SK-N-SH treated with all-trans-retinoic acid at 6 μM for 48 hours (cell line): ENCODE data around the gene ZBTB16.
"Not testable (repeated sequence)": the region's sequence is repeated elsewhere in the genome, so short reads cannot be mapped to it uniquely, and the experiment has no call there.

Experiments
- ATAC-seq: fragments of 200-7000 bp; cut with Tn5 transposase; 3 replicates; pipeline ENCODE4 v1.9.1; 2020; ENCODE audit warnings: mild to moderate bottlenecking, moderate library complexity
- ARNTL ChIP-seq: fragments of 450-650 bp; formaldehyde crosslinking; IDR thresholded peaks from 2 replicates; pipeline ENCODE4 v1.5.0; 2020; ENCODE audit warnings: low read depth, mild to moderate bottlenecking, moderate library complexity, borderline replicate concordance
- BACH2 ChIP-seq: fragments of 250-450 bp; sonication (Bioruptor Pico); IDR thresholded peaks from 2 replicates; pipeline ENCODE4 v1.9.0; 2021; ENCODE audit warnings: mild to moderate bottlenecking, borderline replicate concordance
- ESRRG ChIP-seq: fragments of 250-450 bp; sonication (Bioruptor Pico); IDR thresholded peaks from 2 replicates; pipeline ENCODE4 v1.6.1; 2021; ENCODE audit warnings: mild to moderate bottlenecking
- GLIS3 ChIP-seq: fragments of 250-450 bp; sonication (Bioruptor Pico); IDR thresholded peaks from 2 replicates; pipeline ENCODE4 v1.5.0; 2020; ENCODE audit warnings: mild to moderate bottlenecking, moderate library complexity
- ISL1 ChIP-seq: fragments of 250-450 bp; sonication (Bioruptor Pico); IDR thresholded peaks from 2 replicates; pipeline ENCODE4 v2.1.2; 2022; ENCODE audit warnings: mild to moderate bottlenecking, moderate library complexity
- OSR1 ChIP-seq: fragments of 250-450 bp; sonication (Bioruptor Pico); IDR thresholded peaks from 2 replicates; pipeline ENCODE4 v1.8.0; 2022; ENCODE audit warnings: moderate library complexity, mild to moderate bottlenecking, inconsistent platforms
- PPARA ChIP-seq: fragments of 250-450 bp; sonication (Bioruptor Pico); IDR thresholded peaks from 2 replicates; pipeline ENCODE4 v1.5.0; 2020; ENCODE audit warnings: mild to moderate bottlenecking, borderline replicate concordance
- RARB ChIP-seq: fragments of 250-450 bp; sonication (Bioruptor Pico); IDR thresholded peaks from 2 replicates; pipeline ENCODE4 v1.8.0; 2021; ENCODE audit warnings: mild to moderate bottlenecking, moderate library complexity
- SNAI2 ChIP-seq: fragments of 250-450 bp; sonication (Bioruptor Pico); IDR thresholded peaks from 2 replicates; pipeline ENCODE4 v1.5.0; 2020; ENCODE audit warnings: mild to moderate bottlenecking, moderate library complexity
- TCF4 ChIP-seq: fragments of 250-450 bp; sonication (Bioruptor Pico); IDR thresholded peaks from 2 replicates; pipeline ENCODE4 v1.8.0; 2021; ENCODE audit warnings: mild to moderate bottlenecking, moderate library complexity, borderline replicate concordance
- TOX ChIP-seq: fragments of 250-450 bp; sonication (Bioruptor Pico); IDR thresholded peaks from 2 replicates; pipeline ENCODE4 v1.8.0; 2021; ENCODE audit warnings: mild to moderate bottlenecking, moderate library complexity, borderline replicate concordance
- ZC3H10 ChIP-seq: fragments of 250-450 bp; sonication (Bioruptor Pico); IDR thresholded peaks from 2 replicates; pipeline ENCODE4 v1.5.1; 2021; ENCODE audit warnings: mild to moderate bottlenecking, moderate library complexity
- ZFP3 ChIP-seq: fragments of 250-450 bp; sonication (Bioruptor Pico); IDR thresholded peaks from 2 replicates; pipeline ENCODE4 v1.5.0; 2020; ENCODE audit warnings: mild to moderate bottlenecking, moderate library complexity
- ZFP30 ChIP-seq: fragments of 450-650 bp; formaldehyde crosslinking; IDR thresholded peaks from 2 replicates; pipeline ENCODE4 v1.5.0; 2022; ENCODE audit warnings: mild to moderate bottlenecking, moderate library complexity
- ZNF565 ChIP-seq: fragments of 450-650 bp; formaldehyde crosslinking; conservative IDR thresholded peaks from 2 replicates; pipeline ENCODE4 v1.5.0; 2020; ENCODE audit warnings: low read depth, mild to moderate bottlenecking, moderate library complexity
- ZNF70 ChIP-seq: fragments of 450-650 bp; formaldehyde crosslinking; IDR thresholded peaks from 2 replicates; pipeline ENCODE4 v1.5.0; 2020; ENCODE audit warnings: mild to moderate bottlenecking, moderate library complexity
- ZNF8 ChIP-seq: fragments of 450-650 bp; formaldehyde crosslinking; IDR thresholded peaks from 2 replicates; pipeline ENCODE4 v1.5.0; 2020; ENCODE audit warnings: mild to moderate bottlenecking, moderate library complexity
- TF ChIP-seq, protein P1 (sequence below): fragments of 250-450 bp; sonication (Bioruptor Pico); IDR thresholded peaks from 2 replicates; pipeline ENCODE4 v1.8.0; 2020; ENCODE audit warnings: mild to moderate bottlenecking, moderate library complexity, borderline replicate concordance
- TF ChIP-seq, protein P2 (sequence below): fragments of 250-450 bp; sonication (Bioruptor Pico); IDR thresholded peaks from 2 replicates; pipeline ENCODE4 v1.5.1; 2020; ENCODE audit warnings: low read depth, mild to moderate bottlenecking, moderate library complexity
- TF ChIP-seq, protein P3 (sequence below): fragments of 250-450 bp; sonication (Bioruptor Pico); IDR thresholded peaks from 2 replicates; pipeline ENCODE4 v1.8.0; 2021; ENCODE audit warnings: low read depth, mild to moderate bottlenecking, moderate library complexity, borderline replicate concordance
- TF ChIP-seq, protein P4 (sequence below): fragments of 250-450 bp; sonication (Bioruptor Pico); IDR thresholded peaks from 2 replicates; pipeline ENCODE4 v1.5.0; 2020; ENCODE audit warnings: mild to moderate bottlenecking, moderate library complexity
- TF ChIP-seq, protein P5 (sequence below): fragments of 250-450 bp; sonication (Bioruptor Pico); IDR thresholded peaks from 2 replicates; pipeline ENCODE4 v1.5.1; 2021; ENCODE audit warnings: mild to moderate bottlenecking, moderate library complexity

The ZBTB16 gene

DNA sequence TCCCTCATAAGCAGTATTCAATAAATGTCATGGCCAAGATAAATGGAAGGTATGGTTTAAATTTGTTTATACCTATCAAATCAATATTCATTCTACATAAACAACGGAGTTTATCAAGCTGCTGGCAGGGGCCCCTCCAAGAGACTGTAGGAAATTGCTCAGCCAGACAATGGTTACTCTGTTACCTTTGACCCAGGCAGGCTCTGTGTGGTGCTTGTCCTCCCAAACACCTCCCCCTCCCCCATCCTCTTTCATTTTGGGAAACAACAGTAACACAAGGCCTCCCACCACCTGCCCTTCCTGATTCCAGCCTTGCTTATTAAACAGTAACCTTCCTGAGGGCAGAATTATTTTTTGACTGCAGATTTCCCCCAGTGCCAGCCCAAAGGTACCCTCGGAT, 10.5 kb upstream of the ZBTB16 start:
- no peak for ATAC-seq
- TF ChIP-seq ISL1 = no peak
- no peak for TF ChIP-seq OSR1
- TF ChIP-seq ARNTL = no peak
- no peak for TF ChIP-seq ZNF70 (CRISPR knock-in tag)
- no peak for TF ChIP-seq ZNF8 (CRISPR knock-in tag)
- TF ChIP-seq SNAI2 (CRISPR knock-in tag) = no peak
- TF ChIP-seq, protein P1, sequence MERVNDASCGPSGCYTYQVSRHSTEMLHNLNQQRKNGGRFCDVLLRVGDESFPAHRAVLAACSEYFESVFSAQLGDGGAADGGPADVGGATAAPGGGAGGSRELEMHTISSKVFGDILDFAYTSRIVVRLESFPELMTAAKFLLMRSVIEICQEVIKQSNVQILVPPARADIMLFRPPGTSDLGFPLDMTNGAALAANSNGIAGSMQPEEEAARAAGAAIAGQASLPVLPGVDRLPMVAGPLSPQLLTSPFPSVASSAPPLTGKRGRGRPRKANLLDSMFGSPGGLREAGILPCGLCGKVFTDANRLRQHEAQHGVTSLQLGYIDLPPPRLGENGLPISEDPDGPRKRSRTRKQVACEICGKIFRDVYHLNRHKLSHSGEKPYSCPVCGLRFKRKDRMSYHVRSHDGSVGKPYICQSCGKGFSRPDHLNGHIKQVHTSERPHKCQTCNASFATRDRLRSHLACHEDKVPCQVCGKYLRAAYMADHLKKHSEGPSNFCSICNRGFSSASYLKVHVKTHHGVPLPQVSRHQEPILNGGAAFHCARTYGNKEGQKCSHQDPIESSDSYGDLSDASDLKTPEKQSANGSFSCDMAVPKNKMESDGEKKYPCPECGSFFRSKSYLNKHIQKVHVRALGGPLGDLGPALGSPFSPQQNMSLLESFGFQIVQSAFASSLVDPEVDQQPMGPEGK = no peak
- no peak for TF ChIP-seq RARB (CRISPR knock-in tag)
- TF ChIP-seq BACH2 = no peak
- TF ChIP-seq ZNF565 (CRISPR knock-in tag) = no peak
- TF ChIP-seq, protein P2, sequence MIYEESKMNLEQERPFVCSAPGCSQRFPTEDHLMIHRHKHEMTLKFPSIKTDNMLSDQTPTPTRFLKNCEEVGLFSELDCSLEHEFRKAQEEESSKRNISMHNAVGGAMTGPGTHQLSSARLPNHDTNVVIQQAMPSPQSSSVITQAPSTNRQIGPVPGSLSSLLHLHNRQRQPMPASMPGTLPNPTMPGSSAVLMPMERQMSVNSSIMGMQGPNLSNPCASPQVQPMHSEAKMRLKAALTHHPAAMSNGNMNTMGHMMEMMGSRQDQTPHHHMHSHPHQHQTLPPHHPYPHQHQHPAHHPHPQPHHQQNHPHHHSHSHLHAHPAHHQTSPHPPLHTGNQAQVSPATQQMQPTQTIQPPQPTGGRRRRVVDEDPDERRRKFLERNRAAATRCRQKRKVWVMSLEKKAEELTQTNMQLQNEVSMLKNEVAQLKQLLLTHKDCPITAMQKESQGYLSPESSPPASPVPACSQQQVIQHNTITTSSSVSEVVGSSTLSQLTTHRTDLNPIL (CRISPR knock-in tag) = no peak
- TF ChIP-seq, protein P3, sequence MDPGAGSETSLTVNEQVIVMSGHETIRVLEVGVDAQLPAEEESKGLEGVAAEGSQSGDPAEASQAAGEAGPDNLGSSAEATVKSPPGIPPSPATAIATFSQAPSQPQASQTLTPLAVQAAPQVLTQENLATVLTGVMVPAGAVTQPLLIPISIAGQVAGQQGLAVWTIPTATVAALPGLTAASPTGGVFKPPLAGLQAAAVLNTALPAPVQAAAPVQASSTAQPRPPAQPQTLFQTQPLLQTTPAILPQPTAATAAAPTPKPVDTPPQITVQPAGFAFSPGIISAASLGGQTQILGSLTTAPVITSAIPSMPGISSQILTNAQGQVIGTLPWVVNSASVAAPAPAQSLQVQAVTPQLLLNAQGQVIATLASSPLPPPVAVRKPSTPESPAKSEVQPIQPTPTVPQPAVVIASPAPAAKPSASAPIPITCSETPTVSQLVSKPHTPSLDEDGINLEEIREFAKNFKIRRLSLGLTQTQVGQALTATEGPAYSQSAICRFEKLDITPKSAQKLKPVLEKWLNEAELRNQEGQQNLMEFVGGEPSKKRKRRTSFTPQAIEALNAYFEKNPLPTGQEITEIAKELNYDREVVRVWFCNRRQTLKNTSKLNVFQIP (CRISPR knock-in tag) = no peak
- TF ChIP-seq ZC3H10 (CRISPR knock-in tag) = no peak

DNA sequence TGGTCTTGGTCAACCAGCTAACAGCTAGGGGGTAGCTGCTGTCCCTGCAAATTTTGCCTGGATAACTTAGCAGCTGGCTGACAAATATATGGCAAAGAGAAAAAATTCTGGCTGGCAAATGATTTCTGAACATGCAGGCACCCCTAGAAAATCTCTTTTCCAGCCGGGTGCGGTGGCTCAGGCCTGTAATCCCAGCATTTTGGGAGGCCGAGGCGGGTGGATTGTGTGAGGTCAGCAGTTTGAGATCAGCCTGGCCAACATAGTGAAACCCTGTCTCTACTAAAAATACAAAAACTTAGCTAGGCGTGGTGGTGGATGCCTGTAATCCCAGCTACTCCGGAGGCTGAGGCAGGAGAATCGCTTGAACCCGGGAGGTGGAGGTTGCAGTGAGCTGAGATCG, 9.7 kb upstream of the ZBTB16 start:
- ATAC-seq = not testable (repeated sequence)

DNA sequence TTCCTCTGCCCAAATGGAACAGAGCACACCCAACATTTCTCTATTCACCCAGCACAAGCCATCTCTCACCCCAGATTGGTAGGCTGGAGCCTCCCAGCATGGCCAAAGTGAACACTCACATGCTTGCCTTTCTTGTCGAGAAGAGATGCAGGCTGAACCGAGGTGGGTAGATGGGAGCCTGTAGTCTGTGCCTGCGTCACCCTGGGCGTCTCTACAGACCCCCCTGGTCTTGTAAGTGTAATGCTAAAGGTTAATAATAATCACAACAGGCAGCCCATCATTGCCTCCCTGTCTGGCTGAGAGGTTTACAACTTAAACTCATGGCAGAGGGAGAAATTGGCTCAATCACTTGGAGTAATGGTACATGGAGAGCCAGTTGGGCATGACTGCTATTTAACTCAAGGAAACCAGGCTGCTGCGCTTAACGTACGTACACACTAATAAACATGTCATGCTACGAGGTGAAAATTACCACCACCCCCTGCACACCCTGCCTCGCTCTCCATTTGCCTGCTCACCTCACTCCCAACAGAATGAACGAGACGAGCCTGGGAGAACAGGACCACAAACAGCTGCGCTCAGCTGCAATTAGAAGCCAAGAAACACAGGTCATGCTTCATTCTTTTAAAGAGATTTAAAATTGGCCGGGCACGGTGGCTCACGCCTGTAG, 9.1 kb upstream of the ZBTB16 start:
- ATAC-seq = no peak
- TF ChIP-seq TCF4 (CRISPR knock-in tag) = no peak
- TF ChIP-seq ZNF8 (CRISPR knock-in tag) = no peak
- no peak for TF ChIP-seq ARNTL

DNA sequence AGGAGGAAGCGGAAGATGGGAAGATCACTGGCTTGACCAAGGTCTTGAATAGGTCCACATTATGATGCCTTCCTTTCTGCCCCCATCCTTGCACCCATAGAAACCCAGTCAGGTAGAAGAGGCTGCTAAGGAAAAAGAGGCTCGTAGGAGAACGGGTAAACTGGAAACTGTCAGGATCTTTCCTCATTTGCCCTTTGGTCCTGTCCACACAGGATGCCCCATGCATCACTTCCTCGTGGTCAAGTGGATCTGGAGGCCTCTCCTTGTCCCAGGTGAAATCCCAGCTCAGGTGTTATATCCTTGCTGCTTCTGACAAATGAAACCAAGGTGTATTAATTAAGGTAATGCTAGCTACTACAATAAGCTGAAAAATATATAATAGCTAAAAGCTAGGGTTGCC, 8.0 kb upstream of the ZBTB16 start:
- no peak for TF ChIP-seq TOX
- TF ChIP-seq ZFP3 (CRISPR knock-in tag) = no peak
- TF ChIP-seq, protein P4, sequence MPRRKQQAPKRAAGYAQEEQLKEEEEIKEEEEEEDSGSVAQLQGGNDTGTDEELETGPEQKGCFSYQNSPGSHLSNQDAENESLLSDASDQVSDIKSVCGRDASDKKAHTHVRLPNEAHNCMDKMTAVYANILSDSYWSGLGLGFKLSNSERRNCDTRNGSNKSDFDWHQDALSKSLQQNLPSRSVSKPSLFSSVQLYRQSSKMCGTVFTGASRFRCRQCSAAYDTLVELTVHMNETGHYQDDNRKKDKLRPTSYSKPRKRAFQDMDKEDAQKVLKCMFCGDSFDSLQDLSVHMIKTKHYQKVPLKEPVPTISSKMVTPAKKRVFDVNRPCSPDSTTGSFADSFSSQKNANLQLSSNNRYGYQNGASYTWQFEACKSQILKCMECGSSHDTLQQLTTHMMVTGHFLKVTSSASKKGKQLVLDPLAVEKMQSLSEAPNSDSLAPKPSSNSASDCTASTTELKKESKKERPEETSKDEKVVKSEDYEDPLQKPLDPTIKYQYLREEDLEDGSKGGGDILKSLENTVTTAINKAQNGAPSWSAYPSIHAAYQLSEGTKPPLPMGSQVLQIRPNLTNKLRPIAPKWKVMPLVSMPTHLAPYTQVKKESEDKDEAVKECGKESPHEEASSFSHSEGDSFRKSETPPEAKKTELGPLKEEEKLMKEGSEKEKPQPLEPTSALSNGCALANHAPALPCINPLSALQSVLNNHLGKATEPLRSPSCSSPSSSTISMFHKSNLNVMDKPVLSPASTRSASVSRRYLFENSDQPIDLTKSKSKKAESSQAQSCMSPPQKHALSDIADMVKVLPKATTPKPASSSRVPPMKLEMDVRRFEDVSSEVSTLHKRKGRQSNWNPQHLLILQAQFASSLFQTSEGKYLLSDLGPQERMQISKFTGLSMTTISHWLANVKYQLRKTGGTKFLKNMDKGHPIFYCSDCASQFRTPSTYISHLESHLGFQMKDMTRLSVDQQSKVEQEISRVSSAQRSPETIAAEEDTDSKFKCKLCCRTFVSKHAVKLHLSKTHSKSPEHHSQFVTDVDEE (CRISPR knock-in tag) = no peak
- no peak for TF ChIP-seq ZFP30 (CRISPR knock-in tag)
- no peak for ATAC-seq

DNA sequence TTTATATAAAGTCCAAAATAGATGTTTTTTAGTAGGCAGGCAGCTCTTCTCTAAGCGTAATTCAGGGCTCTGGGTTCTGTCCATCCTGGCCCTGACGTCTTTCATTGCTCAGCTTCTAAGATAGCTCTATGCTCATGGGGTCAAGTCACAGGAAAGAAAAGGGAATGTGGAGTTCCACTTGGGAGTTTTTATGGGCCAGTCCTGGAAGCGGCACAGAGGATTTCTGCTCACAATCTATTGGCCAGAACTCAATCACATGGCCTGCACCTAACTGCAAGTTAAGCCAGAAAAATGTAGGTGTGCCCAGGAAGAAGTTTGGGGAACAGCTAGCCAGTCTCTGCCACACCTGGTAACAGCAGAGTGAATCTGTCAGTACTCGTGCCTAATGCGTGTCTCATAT, 7.4 kb upstream of the ZBTB16 start:
- ATAC-seq = no peak
- TF ChIP-seq, protein P2 (CRISPR knock-in tag) = no peak
- TF ChIP-seq ISL1 (no peak), OSR1 (no peak), ZC3H10 (CRISPR knock-in tag) (no peak), SNAI2 (CRISPR knock-in tag) (no peak), ESRRG (CRISPR knock-in tag) (no peak), BACH2 (no peak), TOX (no peak), ZFP30 (CRISPR knock-in tag) (no peak), ZNF8 (CRISPR knock-in tag) (no peak), ZNF70 (CRISPR knock-in tag) (no peak), TCF4 (CRISPR knock-in tag) (no peak), PPARA (CRISPR knock-in tag) (no peak), GLIS3 (CRISPR knock-in tag) (no peak)
- TF ChIP-seq, protein P5, sequence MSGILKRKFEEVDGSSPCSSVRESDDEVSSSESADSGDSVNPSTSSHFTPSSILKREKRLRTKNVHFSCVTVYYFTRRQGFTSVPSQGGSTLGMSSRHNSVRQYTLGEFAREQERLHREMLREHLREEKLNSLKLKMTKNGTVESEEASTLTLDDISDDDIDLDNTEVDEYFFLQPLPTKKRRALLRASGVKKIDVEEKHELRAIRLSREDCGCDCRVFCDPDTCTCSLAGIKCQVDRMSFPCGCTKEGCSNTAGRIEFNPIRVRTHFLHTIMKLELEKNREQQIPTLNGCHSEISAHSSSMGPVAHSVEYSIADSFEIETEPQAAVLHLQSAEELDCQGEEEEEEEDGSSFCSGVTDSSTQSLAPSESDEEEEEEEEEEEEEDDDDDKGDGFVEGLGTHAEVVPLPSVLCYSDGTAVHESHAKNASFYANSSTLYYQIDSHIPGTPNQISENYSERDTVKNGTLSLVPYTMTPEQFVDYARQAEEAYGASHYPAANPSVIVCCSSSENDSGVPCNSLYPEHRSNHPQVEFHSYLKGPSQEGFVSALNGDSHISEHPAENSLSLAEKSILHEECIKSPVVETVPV = no peak
- TF ChIP-seq, protein P1 = no peak
